DMS153 treated with DMSO at 0.1 percent for 48 hours (cell line): Measurements from ENCODE around the gene MUCL1.
"Not testable (repeated sequence)": the region's sequence is repeated elsewhere in the genome, so short reads cannot be mapped to it uniquely, and the experiment has no call there.

Source experiments
- DNase-seq: peaks from one replicate; lab custom pipeline; 2025; ENCODE audit not compliant: unreplicated experiment; lab: John Stamatoyannopoulos, UW

MUCL1 gene

GRCh38 chr12:54853933-54854538 is at the start of gene MUCL1:
Gene MUCL1 (plus strand): TSS chr12:54854516. CDS start chr12:54854583, 67 bp downstream.
- DNase-seq, result peak; percentile 64

GRCh38 chr12:54821676-54822075 is 32.6 kb upstream of the MUCL1 start:
- DNase-seq, result no peak

GRCh38 chr12:54824402-54824801 is 29.9 kb upstream of the MUCL1 start:
- no peak for DNase-seq

- no peak for DNase-seq
Observed at GRCh38 chr12:54829511-54829910, 24.8 kb upstream of the MUCL1 start.

GRCh38 chr12:54830199-54830598 is 24.1 kb upstream of the MUCL1 start:
- no peak for DNase-seq

- no peak for DNase-seq
Observed at GRCh38 chr12:54831631-54832030, 22.7 kb upstream of the MUCL1 start.

- peak; percentile 4 for DNase-seq
Observed at GRCh38 chr12:54840244-54840865, 14.0 kb upstream of the MUCL1 start.

- no peak for DNase-seq
Observed at GRCh38 chr12:54857406-54857805, 3.1 kb downstream of the MUCL1 start.

- no peak for DNase-seq
Observed at GRCh38 chr12:54858562-54858961, 4.2 kb downstream of the MUCL1 start.

GRCh38 chr12:54859502-54859901 is 5.2 kb downstream of the MUCL1 start:
- DNase-seq, result no peak

- DNase-seq, result no peak
Observed at GRCh38 chr12:54861927-54862326, 7.6 kb downstream of the MUCL1 start.

GRCh38 chr12:54863948-54864618 is 9.8 kb downstream of the MUCL1 start:
- DNase-seq, result no peak

GRCh38 chr12:54865683-54866324 is 11.5 kb downstream of the MUCL1 start:
- no peak for DNase-seq

- DNase-seq, result no peak
Observed at GRCh38 chr12:54868690-54869089, 14.4 kb downstream of the MUCL1 start.

GRCh38 chr12:54870048-54870447 is 15.7 kb downstream of the MUCL1 start:
- DNase-seq, result no peak

- DNase-seq, result no peak
Observed at GRCh38 chr12:54870617-54871016, 16.3 kb downstream of the MUCL1 start.

GRCh38 chr12:54879150-54879549 is 24.8 kb downstream of the MUCL1 start:
- DNase-seq, result peak; percentile 17

- no peak for DNase-seq
Observed at GRCh38 chr12:54879579-54879978, 25.3 kb downstream of the MUCL1 start.

GRCh38 chr12:54882079-54882478 is 27.8 kb downstream of the MUCL1 start:
- no peak for DNase-seq

- not testable (repeated sequence) for DNase-seq
Observed at GRCh38 chr12:54882597-54882996, 28.3 kb downstream of the MUCL1 start.

- DNase-seq, result not testable (repeated sequence)
Observed at GRCh38 chr12:54888428-54888827, 34.1 kb downstream of the MUCL1 start.

GRCh38 chr12:54890339-54890738 is 36.0 kb downstream of the MUCL1 start:
- peak; percentile 60 for DNase-seq
